ENCODE data around the gene CYP2C18.
"Not testable (repeated sequence)": the region's sequence is repeated elsewhere in the genome, so short reads cannot be mapped to it uniquely, and the experiment has no call there.

The CYP2C18 gene

DNA sequence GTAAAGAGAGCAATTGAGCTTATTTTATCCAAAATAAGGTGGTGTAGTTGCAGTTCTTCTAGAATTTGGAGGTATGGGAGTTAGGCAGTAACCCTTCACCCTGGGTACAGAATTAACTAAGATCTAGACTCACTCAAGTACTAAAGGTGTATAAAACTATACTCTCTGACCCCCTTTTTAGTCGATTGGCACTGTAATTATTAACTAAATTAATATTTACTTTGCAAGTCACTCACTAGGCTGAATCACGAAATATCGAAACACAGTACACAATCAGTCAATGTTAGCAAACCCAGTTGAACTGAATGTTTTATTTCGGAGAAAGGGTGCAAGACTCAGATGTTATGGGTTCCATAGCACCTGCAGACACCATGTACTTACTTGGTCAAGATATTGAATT, 64.3 kb downstream of the CYP2C18 start:
- no peak for DNase-seq

DNA sequence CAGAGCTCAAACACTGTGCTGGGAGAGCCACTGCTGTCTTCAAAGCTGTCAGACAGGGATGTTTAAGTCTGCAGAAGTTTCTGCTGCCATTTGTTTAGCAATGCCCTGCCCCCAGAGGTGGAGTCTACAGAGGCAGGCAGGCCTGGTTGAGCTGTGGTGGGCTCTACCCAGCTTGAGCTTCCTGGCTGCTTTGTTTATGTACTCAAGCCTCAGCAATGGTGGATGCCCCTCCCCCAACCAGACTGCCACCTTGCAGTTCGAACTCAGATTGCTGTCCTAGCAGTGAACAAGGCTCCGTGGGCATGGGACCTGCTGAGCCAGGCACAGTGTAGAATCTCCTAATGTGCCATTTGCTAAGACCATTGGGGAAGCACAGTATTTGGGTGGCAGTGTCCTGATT, 74.4 kb downstream of the CYP2C18 start:
- DNase-seq: no peak

DNA sequence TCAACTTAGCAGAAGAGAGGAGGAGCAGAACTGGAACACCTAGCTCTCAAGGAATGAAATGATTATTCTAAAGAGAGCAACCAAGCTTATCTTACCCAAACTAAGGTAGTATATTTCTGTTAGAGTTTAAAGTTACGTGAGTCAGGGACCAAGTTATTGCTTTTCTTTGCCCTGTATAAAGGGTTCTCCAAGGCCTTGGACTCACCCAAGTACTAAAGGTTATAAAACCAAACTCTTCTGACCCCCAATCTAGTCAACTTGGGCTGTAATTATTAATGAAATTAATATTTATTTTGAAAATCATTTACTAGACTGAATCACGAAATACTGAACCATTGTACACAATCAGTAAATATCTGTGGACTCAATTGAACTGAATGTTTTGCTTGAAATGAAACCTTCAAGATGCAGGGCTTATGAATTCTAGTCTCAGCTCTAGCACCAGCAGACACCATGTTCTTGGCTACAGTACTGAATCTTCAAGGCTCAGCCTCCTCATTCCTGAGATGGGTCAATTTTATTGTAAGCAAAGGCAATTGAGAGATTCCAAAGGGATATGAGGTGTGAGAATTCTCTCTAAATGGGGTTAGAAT, 77.2 kb downstream of the CYP2C18 start:
- DNase-seq: no peak

DNA sequence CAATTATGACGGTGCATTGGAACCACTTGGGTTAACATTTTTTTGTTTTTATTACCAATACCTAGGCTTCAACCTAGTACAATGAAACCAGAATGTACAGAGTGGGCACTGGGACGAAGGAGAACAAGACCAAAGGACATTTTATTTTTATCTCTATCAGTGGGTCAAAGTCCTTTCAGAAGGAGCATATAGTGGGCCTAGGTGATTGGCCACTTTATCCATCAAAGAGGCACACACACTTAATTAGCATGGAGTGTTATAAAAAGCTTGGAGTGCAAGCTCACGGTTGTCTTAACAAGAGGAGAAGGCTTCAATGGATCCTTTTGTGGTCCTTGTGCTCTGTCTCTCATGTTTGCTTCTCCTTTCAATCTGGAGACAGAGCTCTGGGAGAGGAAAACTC, 78.9 kb downstream of the CYP2C18 start, which contains the start of gene CYP2C19:
CYP2C19 (plus strand) TSS at position 289 of the 400 bp plus-strand sequence; CDS start at position 314, 25 bp downstream.
- DNase-seq: no peak

DNA sequence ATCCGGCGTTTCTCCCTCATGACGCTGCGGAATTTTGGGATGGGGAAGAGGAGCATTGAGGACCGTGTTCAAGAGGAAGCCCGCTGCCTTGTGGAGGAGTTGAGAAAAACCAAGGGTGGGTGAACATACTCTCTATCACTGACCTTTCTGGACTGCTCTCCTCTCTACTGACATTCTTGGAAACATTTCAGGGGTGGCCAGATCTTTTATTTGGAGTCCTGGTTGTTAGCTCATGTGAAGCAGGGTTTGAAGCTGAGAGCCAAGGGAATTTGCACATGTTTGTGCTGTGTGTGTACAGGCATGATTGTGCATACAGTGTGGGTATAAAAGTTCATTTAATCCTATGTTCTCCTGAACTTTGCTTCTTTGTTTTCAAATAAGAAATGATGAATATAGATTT, 91.9 kb downstream of the CYP2C18 start:
- DNase-seq: not testable (repeated sequence)

DNA sequence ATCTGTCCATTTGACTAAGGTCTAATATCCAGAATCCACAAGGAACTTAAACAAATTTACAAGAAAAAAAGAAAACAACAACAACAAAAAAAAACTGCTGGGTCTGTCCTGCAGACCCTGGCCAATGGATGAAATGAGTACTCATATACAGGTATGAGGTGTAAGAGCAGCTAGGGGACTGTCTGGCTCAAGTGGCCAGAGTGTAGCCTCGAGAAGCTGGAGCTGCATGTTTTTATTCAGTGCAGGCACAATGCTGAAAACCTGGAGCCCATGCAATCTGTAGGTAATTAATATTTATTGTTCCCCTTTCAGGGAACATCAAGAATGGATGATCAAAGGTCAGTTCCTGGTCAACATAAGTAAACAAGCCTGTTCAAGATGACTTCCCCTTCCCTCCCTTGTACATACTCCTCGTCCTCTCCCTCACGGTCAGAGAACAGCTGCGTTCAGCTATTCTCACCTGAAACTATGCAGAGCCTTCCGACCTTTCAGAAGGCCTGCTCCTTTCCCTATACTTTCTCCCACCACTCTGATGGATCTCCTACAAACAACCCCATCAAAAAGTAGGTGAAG, 94.4 kb downstream of the CYP2C18 start:
- no peak for DNase-seq

DNA sequence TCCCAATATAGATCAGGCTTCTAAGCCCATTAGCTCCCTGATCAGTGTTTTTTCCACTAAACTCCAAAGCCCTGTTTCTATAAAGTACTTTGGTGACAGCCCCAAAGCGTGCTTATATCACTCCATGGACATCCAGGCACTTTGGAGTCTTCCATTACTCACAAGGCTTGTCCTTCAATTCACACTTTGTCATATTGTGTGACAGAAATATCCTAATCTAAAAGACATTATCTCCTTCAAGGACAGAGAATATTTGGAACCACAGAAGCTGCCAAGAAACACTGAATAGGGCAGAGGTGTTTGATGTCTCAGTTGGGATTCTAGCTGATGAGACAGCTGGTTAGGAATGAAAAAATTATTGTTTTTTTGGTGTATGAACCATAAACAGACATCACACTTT, 97.3 kb downstream of the CYP2C18 start:
- no peak for DNase-seq

DNA sequence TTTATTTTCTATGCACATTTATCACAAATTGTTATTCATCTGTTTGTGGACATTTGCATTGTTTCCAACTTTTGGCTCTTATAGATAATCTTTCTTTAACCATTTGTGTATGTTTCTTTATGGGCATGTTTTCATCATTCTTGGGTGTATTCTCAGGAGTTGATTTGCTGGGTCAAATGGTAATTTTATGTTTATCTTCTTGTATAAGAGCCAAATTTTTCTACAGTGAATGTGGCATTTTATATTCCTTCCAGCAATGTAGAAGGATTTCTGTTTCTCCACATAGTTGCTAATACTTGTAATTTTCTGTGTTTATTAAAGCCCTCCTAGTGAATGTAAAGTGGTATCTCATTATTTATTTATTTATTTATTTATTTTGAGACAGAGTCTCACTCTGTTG, 100.7 kb downstream of the CYP2C18 start:
- no peak for DNase-seq

DNA sequence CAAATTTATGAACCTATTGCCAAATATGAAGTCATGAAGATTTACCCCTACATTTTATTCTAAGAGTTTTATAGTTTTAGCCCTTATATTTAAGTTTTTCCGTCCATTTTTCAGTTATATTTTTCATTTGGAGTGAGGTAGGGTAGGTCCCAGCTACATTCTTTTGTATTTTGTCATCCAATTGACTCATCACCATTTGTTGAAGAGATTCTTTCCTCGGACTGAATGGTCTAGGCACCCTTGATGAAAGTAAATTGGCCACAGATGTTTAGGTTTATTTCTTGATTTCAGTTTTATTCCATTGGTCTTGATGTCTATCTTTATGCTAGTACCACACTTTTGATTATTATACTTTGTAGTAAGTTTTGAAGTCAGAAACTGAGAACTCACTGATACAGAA, 101.7 kb downstream of the CYP2C18 start:
- no peak for DNase-seq

Measured in GDM1 (cell line).